ENCODE measurements around the gene FAM47E.

GRCh38 chr4:76305033-76305687 lies 53.6 kb downstream of the FAM47E start:
- TF ChIP-seq POLR2A (IDR thresholded peaks at IDR 0.05) (no peak), CTCF (IDR thresholded peaks at IDR 0.05) (no peak)

All from heart left ventricle (tissue), 13 donors.